Measurements from ENCODE around the gene HSD17B1.

- no peak for TF ChIP-seq POLR2A (IDR thresholded peaks at IDR 0.05)
- TF ChIP-seq, protein P1, sequence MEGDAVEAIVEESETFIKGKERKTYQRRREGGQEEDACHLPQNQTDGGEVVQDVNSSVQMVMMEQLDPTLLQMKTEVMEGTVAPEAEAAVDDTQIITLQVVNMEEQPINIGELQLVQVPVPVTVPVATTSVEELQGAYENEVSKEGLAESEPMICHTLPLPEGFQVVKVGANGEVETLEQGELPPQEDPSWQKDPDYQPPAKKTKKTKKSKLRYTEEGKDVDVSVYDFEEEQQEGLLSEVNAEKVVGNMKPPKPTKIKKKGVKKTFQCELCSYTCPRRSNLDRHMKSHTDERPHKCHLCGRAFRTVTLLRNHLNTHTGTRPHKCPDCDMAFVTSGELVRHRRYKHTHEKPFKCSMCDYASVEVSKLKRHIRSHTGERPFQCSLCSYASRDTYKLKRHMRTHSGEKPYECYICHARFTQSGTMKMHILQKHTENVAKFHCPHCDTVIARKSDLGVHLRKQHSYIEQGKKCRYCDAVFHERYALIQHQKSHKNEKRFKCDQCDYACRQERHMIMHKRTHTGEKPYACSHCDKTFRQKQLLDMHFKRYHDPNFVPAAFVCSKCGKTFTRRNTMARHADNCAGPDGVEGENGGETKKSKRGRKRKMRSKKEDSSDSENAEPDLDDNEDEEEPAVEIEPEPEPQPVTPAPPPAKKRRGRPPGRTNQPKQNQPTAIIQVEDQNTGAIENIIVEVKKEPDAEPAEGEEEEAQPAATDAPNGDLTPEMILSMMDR (IDR thresholded peaks at IDR 0.05) = no peak
Measured at GRCh38 chr17:42566215-42566882, 13.6 kb downstream of the HSD17B1 start.

Measured in upper lobe of left lung (tissue), 4 donors.